Measurements from ENCODE around the gene KBTBD3. TPM values are rescaled to one million over a fixed set of nuclear protein-coding genes. Genes with fewer than 3 reads are reported as not detected.

KBTBD3 gene
- total and polyA plus RNA-seq, 2 experiments from 2014 or later = 1.9 to 13.7 TPM

GRCh38 chr11:106087815-106088435, 10.8 kb upstream of the KBTBD3 start:
- Histone ChIP-seq H3K4me3 (no peak overlapping the region), H3K27me3 (ENCODE audit: insufficient read depth) (no peaks in the 10 kb centered on the region), H3K9me2 (ENCODE audit: insufficient read depth) (no peaks in the 10 kb centered on the region), H3F3A (replicated peaks; ENCODE audit: low read depth) (no peaks in the 10 kb centered on the region), H3K4me2 (no peak overlapping the region), H4K20me1 (replicated peaks; ENCODE audit: insufficient read depth) (peaks cover 14% of the 10 kb centered on the region; the same call in 1 of the 2 replicates), H3K79me2 (replicated peaks; ENCODE audit: insufficient read depth) (peaks cover 86% of the 10 kb centered on the region), H2AFZ (no peak overlapping the region), H3K36me3 (ENCODE audit: insufficient read depth) (peaks cover 13% of the 10 kb centered on the region; the same call in 1 of the 2 replicates), H3K27ac (ENCODE audit: low read depth) (no peak overlapping the region), H3K4me1 (ENCODE audit: insufficient read depth) (no peaks in the 10 kb centered on the region; the same call in 1 of the 2 replicates)
- Mint-ChIP-seq H3K36me3 (ENCODE audit: low read depth) (peaks cover 65% of the 10 kb centered on the region), H3K27ac (no peak overlapping the region), H3K9me3 (no peaks in the 10 kb centered on the region), H3K4me3 (no peak overlapping the region), H3K27me3 (ENCODE audit: insufficient read depth, low read depth, poor library complexity) (no peaks in the 10 kb centered on the region), H3K4me1 (peaks cover 15% of the 10 kb centered on the region)
- ATAC-seq (no peak; the same call in 2 of the 3 replicates), DNase-seq (ENCODE audit: low spot score) (peak; percentile 63)
- no peak for TF ChIP-seq EZH2 (IDR thresholded peaks at IDR 0.05; ENCODE audit: low read depth, unreplicated experiment)
- TF ChIP-seq, protein P1, sequence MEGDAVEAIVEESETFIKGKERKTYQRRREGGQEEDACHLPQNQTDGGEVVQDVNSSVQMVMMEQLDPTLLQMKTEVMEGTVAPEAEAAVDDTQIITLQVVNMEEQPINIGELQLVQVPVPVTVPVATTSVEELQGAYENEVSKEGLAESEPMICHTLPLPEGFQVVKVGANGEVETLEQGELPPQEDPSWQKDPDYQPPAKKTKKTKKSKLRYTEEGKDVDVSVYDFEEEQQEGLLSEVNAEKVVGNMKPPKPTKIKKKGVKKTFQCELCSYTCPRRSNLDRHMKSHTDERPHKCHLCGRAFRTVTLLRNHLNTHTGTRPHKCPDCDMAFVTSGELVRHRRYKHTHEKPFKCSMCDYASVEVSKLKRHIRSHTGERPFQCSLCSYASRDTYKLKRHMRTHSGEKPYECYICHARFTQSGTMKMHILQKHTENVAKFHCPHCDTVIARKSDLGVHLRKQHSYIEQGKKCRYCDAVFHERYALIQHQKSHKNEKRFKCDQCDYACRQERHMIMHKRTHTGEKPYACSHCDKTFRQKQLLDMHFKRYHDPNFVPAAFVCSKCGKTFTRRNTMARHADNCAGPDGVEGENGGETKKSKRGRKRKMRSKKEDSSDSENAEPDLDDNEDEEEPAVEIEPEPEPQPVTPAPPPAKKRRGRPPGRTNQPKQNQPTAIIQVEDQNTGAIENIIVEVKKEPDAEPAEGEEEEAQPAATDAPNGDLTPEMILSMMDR (conservative IDR thresholded peaks at IDR 0.05; ENCODE audit: low read depth in 2 of 2) = peak; percentile 85 to 99

- H3K36me3 ChIP-seq (ENCODE audit: insufficient read depth) = peaks cover 5% of the 10 kb centered on the region; the same call in 1 of the 2 replicates
- no peak overlapping the region for H3K4me2 ChIP-seq
- peak overlapping the region; percentile 52; the same call in 1 of the 2 replicates for H3K27ac ChIP-seq (ENCODE audit: low read depth)
- no peak overlapping the region for H2AFZ ChIP-seq
- H3K36me3 Mint-ChIP-seq (ENCODE audit: low read depth) = peaks cover 60% of the 10 kb centered on the region
- peak overlapping the region; percentile 19 for H3K27ac Mint-ChIP-seq
- peaks cover 96% of the 10 kb centered on the region for H3K79me2 ChIP-seq (replicated peaks; ENCODE audit: insufficient read depth)
- no peaks in the 10 kb centered on the region for H3K27me3 ChIP-seq (ENCODE audit: insufficient read depth)
- DNase-seq (ENCODE audit: low spot score) (no peak), ATAC-seq (no peak)
- H3K4me1 Mint-ChIP-seq = peaks cover 15% of the 10 kb centered on the region
- no peaks in the 10 kb centered on the region for H3K9me3 Mint-ChIP-seq
- H3K4me3 Mint-ChIP-seq = no peak overlapping the region
- peaks cover 14% of the 10 kb centered on the region; the same call in 1 of the 2 replicates for H4K20me1 ChIP-seq (replicated peaks; ENCODE audit: insufficient read depth)
- H3K27me3 Mint-ChIP-seq (ENCODE audit: insufficient read depth, low read depth, poor library complexity) = no peaks in the 10 kb centered on the region
- no peaks in the 10 kb centered on the region for H3K9me2 ChIP-seq (ENCODE audit: insufficient read depth)
- H3F3A ChIP-seq (replicated peaks; ENCODE audit: low read depth) = no peaks in the 10 kb centered on the region
- H3K4me1 ChIP-seq (ENCODE audit: insufficient read depth) = no peaks in the 10 kb centered on the region; the same call in 1 of the 2 replicates
- no peak overlapping the region for H3K4me3 ChIP-seq
- TF ChIP-seq EZH2 (IDR thresholded peaks at IDR 0.05; ENCODE audit: low read depth, unreplicated experiment) (no peak), ZNF462 (CRISPR knock-in tag; IDR thresholded peaks at IDR 0.05) (no peak), JUNB (IDR thresholded peaks at IDR 0.05; ENCODE audit: unreplicated experiment) (no peak), NANOG (IDR thresholded peaks at IDR 0.05; ENCODE audit: borderline replicate concordance) (no peak), STAT1 (IDR thresholded peaks at IDR 0.05; ENCODE audit: unreplicated experiment) (no peak), EZH2phosphoT487 (IDR thresholded peaks at IDR 0.05; ENCODE audit: unreplicated experiment) (no peak), CREB1 (CRISPR knock-in tag; IDR thresholded peaks at IDR 0.05; ENCODE audit: low read depth) (no peak)
- TF ChIP-seq, protein P2, sequence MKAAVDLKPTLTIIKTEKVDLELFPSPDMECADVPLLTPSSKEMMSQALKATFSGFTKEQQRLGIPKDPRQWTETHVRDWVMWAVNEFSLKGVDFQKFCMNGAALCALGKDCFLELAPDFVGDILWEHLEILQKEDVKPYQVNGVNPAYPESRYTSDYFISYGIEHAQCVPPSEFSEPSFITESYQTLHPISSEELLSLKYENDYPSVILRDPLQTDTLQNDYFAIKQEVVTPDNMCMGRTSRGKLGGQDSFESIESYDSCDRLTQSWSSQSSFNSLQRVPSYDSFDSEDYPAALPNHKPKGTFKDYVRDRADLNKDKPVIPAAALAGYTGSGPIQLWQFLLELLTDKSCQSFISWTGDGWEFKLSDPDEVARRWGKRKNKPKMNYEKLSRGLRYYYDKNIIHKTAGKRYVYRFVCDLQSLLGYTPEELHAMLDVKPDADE (IDR thresholded peaks at IDR 0.05) = no peak
Measured at GRCh38 chr11:106086850-106087249, 9.7 kb upstream of the KBTBD3 start.
